ENCODE results near the gene PIWIL4.
"Not testable (repeated sequence)": the region's sequence is repeated elsewhere in the genome, so short reads cannot be mapped to it uniquely, and the experiment has no call there.

The PIWIL4 gene

GRCh38 chr11:94586546-94586945 lies 19.4 kb downstream of the PIWIL4 start:
- DNase-seq, result no peak

DNA sequence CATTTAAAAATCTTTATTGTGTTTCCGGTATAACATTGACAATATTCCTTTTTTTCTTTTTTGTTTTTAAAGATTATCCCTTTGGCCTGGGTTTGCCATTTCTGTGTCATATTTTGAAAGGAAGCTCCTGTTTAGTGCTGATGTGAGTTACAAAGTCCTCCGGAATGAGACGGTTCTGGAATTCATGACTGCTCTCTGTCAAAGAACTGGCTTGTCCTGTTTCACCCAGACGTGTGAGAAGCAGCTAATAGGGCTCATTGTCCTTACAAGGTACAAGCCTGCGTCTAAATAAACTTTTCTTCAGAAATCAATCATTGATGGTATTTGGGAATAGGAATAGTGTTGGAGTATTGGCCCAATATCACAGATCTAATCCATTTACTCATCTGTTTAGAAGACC lies 19.8 kb downstream of the PIWIL4 start:
- no peak for DNase-seq

DNA sequence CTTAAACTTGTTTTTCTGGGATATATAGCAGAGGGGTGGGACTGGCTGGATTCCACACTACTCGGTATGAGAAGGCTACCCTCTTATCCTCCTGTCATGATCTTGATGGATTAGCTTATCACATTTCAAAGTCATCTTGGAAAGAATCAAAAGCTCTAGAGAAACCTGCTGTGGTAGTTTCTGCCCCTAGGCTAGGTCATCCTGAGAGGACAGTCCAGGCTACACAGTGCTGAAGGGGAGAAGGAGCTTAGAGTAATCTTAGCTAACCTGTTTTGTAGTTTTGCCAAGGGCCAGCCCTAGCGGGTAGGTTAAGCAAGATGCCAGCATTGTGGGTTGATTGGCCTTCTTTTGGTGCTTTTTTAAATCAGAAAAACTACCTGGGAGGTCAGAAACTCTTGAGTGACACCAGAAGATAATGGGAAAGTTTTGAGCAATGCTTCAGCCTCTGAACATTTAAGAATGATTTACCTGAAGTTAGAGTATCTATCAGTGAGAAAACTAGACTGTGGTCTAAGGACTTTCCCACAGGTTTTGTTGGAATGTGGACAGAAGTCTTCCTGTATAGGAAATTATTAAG lies 21.3 kb downstream of the PIWIL4 start:
- no peak for DNase-seq

GRCh38 chr11:94590352-94591041 lies 23.3 kb downstream of the PIWIL4 start:
- DNase-seq, result no peak

DNA sequence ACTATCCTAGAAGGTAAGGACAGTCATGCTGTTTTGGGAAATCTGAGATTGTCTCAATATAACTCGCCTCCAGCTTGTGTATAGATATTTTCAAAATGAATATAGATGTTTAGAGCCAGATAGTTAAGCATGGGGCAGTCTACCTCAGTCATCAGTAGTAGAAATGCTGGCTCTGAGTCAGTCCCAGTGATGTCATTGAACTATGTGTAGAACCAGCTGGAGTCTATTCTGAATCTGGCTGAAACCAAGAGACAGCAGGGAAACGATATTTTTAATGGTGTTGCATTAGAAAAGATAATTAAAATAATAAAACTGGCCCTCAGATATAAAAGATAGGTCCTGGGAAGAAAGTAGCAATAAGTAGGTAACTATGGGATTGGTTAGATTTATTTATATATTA lies 25.9 kb downstream of the PIWIL4 start:
- peak; percentile 28 for DNase-seq

- DNase-seq, result no peak
These were observed 27.9 kb downstream of the PIWIL4 start for GRCh38 chr11:94595076-94595475.

GRCh38 chr11:94597896-94598295 lies 30.7 kb downstream of the PIWIL4 start:
- peak; percentile 6 for DNase-seq

- no peak for DNase-seq
These were observed 32.3 kb downstream of the PIWIL4 start for GRCh38 chr11:94599510-94599909.

DNA sequence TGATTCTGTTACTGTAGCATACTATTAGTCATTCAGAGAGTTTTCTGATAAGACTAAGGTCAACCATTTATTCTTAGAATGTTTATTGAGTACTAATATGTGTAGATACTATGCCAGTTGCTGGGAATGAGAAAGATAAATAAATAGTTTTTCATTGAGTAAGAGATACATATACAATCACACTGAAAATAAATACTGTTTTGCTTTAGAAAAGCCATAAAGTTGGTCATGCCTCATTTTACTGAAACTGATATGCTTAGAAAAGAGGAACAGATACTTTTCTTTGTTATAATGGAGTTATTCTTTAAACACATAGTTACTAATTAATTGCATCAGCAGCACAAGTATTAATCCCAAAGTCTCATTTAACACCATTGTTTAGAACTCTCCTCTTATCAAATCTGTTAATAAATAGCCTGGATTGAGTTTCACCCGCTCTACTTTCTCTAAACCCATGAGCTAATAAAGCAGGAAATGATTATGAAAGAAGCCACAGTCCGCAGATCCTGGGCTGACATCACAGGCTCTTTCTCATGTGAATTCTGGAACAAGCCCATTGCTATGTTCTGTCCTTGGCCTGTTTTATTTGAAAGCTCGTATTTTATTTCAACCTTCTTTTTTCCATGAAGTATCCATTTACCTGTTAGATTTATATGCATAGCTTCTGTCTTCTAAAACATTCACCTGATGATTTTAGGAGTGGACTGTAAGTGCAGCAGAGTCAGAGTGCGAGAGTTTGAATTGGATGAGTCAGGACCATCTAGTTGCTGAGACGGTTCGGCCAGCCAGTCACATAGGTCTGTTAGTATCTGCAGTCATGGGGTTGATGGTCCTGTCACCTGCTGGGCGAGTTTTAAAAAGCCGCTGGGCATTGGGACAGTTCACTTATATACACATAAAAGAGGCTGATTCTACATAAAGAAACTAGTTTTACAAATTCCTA lies 35.5 kb downstream of the PIWIL4 start:
- DNase-seq, result peak; percentile 69

DNA sequence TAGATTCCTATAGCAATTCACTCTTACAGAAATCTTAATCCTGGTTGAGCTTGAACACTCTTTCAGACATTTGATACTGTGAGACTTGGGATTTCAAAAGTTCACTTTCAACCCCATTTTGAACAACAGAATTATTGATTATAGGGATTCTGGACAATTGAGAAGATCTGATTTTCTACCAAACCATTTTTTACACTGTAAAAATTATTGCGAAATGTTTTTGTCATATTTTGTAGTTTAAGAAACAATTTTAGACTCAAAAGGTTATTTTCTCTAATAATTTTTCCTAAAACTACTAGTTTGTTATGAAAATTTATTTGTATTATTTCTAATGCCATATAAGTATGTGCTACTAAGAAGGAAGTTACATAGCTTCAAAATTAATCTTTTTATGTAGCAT lies 36.4 kb downstream of the PIWIL4 start:
- DNase-seq, result no peak

GRCh38 chr11:94604482-94604881 lies 37.3 kb downstream of the PIWIL4 start:
- peak; percentile 34 for DNase-seq

- DNase-seq, result no peak
These were observed 46.0 kb downstream of the PIWIL4 start for GRCh38 chr11:94613120-94613519.

DNA sequence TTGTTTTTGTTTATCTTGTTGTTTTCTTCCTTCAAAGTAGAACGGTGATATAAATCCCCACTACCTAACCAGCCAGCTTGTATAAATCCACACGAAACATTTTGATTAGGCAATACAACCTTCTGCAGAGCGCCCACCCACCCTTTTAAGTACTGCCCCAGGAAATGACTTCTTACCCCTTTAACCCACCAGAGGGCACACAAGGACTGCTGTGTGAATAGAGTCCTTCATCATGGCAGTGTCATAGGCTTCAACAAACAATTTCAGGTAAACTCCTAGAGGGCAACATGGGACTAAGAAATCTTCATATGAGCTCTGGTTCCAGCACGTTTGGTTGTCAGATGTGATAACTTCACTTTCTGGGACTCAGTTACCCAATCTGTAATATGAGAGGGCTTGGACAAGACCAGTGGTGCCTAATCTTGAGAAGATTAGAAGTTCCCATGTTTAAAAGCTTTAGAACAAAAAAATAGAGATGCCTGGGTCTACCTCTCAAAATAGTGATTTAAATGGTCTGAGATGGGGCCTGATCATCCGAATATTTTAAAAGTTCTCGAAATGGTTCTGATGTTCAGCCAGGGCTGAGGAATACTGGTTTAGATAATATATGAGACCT lies 56.1 kb downstream of the PIWIL4 start:
- DNase-seq, result peak; percentile 76

DNA sequence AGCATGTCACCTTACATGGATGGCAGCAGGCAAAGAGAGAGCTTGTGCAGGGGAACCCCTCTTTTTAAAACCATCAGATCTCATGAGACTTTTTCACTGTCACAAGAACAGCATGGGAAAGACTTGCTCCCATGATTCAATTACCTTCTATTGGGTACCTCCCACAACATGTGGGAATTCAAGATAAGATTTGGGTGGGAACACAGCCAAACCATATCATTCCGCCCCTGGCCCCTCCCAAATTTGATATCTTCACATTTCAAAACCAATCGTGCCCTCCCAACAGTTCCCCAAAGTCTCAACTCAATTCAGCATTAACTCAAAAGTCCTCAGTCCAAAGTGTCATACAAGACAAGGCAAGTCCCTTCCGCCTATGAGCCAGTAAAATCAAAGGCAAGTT lies 58.3 kb downstream of the PIWIL4 start:
- DNase-seq, result not testable (repeated sequence)

GRCh38 chr11:94627003-94627560 lies 59.9 kb downstream of the PIWIL4 start:
- DNase-seq, result not testable (repeated sequence)

GRCh38 chr11:94629741-94630140 lies 62.6 kb downstream of the PIWIL4 start:
- no peak for DNase-seq

GRCh38 chr11:94630221-94630620 lies 63.1 kb downstream of the PIWIL4 start:
- no peak for DNase-seq

GRCh38 chr11:94632356-94632755 lies 65.2 kb downstream of the PIWIL4 start:
- DNase-seq, result no peak

DNA sequence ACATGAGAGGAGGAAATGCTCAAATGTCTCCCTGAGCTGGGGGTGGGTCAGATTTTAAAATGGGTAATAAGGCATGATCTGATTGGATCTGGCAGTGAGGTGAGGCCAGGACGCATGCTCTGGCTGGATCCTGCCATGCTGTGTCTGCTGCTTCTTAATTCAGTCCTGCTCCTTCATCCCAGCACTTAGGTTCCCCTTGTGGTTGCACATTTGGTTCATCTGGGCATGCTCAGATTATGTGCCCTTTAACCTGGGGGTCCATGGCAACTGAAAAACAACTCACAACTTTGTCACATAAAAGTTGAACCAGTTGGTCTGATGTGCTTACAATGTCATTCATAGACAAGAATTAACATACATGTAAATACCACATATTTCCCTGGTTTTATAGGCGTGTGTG lies 67.9 kb downstream of the PIWIL4 start:
- no peak for DNase-seq

DNA sequence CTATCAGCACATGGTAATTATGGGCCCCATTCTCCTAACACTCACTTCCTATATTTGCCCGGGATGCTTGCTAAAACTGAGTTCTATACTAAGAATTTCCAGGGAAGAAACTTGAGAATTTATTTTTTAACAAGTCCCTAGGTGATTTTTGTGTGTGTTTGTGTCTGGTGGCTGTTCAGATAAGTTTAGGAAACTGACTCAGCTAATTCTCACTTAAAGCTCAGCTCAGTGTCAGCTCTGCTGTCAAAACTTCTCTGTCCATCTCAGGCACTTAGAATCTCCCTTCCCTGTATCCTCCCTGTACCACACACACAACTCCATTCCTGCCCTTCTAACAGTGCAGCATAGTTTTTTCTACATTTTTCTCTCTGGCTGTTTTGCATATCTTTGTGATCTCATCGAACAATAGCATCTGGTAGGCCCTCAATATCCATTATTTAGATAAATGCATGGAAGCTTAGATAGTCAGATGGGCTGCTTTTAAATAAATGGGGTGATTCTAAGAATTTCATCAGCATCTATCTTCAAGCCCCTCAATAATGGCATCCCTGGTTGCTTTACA lies 69.3 kb downstream of the PIWIL4 start:
- no peak for DNase-seq

- DNase-seq, result peak; percentile 51
These were observed 71.2 kb downstream of the PIWIL4 start for GRCh38 chr11:94638301-94638901.

DNA sequence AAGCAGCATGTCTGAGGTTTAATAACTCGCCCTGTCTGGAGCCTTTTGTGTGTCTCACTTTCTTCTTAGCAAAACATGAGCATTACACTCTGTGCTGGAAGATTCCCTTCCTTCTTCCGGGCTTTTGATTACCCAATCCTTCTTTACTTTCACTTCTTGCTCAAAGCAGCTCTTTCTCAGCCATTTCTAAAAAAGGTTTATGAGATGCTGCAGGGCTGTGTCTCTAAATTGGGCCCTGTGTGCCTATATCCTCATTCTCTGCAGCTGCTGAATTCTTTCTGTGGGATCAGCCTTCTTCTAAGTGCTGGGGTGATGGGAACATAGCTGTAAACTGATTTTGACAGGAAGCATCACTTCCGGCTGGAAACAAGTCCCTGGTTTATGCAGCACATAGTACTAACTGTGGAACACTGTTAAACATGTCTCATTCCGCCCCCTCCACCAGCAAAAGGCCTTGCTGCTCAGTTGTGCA lies 71.8 kb downstream of the PIWIL4 start:
- peak; percentile 40 for DNase-seq
